BJ (cell line): Measurements from ENCODE around the gene ACSL5. TPM values are rescaled to one million over a fixed set of nuclear protein-coding genes. Genes with fewer than 3 reads are reported as not detected.

Source experiments
- CTCF ChIA-PET: fragments of 350-600 bp; formaldehyde crosslinking; extraction: SDS; loops from one replicate; lab custom pipeline; 2021; ENCODE audit warnings: antibody characterized with exemption, inconsistent platforms; lab: Yijun Ruan, JAX
- POLR2A ChIA-PET: fragments of 300-600 bp; sonication (Branson Sonifier 250); formaldehyde crosslinking; extraction: SDS; loops from one replicate; lab custom pipeline; 2021; ENCODE audit warnings: antibody characterized with exemption; lab: Charles Lee
- DNase-seq: peaks from one replicate; pipeline ENCODE4 v3.0.0-alpha.2; 2011; ENCODE audit warnings: low read depth
- H3K27me3 ChIP-seq: 2 replicates; pipeline ENCODE4 v1.6.0; 2011; ENCODE audit warnings: low read length; ENCODE audit not compliant: control insufficient read depth, insufficient read depth
- H3K36me3 ChIP-seq: 2 replicates; pipeline ENCODE4 v1.5.1; 2011; ENCODE audit warnings: low read length; ENCODE audit not compliant: control insufficient read depth, insufficient read depth
- H3K4me3 ChIP-seq: 2 replicates; pipeline ENCODE4 v1.5.1; 2011; ENCODE audit warnings: low read depth, mild to moderate bottlenecking, control low read depth, low read length
- CTCF ChIP-seq: IDR thresholded peaks from 2 replicates; pipeline ENCODE4 v1.5.1; 2011; ENCODE audit warnings: low read depth, mild to moderate bottlenecking, control low read depth, inconsistent platforms, low read length, moderate library complexity; ENCODE audit not compliant: insufficient read depth
- polyA plus RNA-seq: library from polyadenylated mRNA; depleted of rRNA; stranded (reverse); fragments of >200 nt; gene quantifications from 2 replicates; pipeline ENCODE4 v1.2.3, GENCODE V29; 2011

ACSL5 gene
- polyA plus RNA-seq, 1 experiment: 1.0 TPM

- POLR2A ChIA-PET: interaction anchor here (0.7 kb wide), 1 partner anchor 10 kb away, joined by 3 read pairs; no protein-coding TSS in a partner anchor
- peak; percentile 34; the same call in 1 of the 2 replicates for TF ChIP-seq CTCF
- CTCF ChIA-PET: interaction anchor here (0.8 to 2.5 kb wide), 11 partner anchors 10 to 298 kb away, joined by 3 to 16 read pairs (median 5); no protein-coding TSS in a partner anchor
- peaks cover 9% of the 10 kb centered on the region for H3K36me3 ChIP-seq
- H3K4me3 ChIP-seq: no peak overlapping the region
- DNase-seq: peak; percentile 12
- H3K27me3 ChIP-seq: no peaks in the 10 kb centered on the region
Observed at GRCh38 chr10:112434988-112435619, 61.2 kb downstream of the ACSL5 start.

- CTCF ChIA-PET: interaction anchor here (1.0 kb wide), 1 partner anchor 302 kb away, joined by 3 read pairs; no protein-coding TSS in a partner anchor
- peaks cover 7% of the 10 kb centered on the region for H3K36me3 ChIP-seq
- no peak overlapping the region for H3K4me3 ChIP-seq
- POLR2A ChIA-PET: no interaction called here
- no peak for DNase-seq
- no peaks in the 10 kb centered on the region for H3K27me3 ChIP-seq
- TF ChIP-seq CTCF: no peak
Observed at GRCh38 chr10:112438356-112438755, 64.4 kb downstream of the ACSL5 start.

- TF ChIP-seq CTCF: no peak
- DNase-seq: no peak
- ChIA-PET POLR2A (no interaction called here), CTCF (no interaction called here)
- Histone ChIP-seq H3K36me3 (peaks cover 4% of the 10 kb centered on the region), H3K27me3 (no peaks in the 10 kb centered on the region), H3K4me3 (no peak overlapping the region)
Observed at GRCh38 chr10:112441520-112441919, 67.6 kb downstream of the ACSL5 start.

GRCh38 chr10:112442063-112442462 is 68.1 kb downstream of the ACSL5 start:
- no peak for DNase-seq
- no peak for TF ChIP-seq CTCF
- CTCF ChIA-PET: no interaction called here
- Histone ChIP-seq H3K4me3 (no peak overlapping the region), H3K27me3 (no peaks in the 10 kb centered on the region), H3K36me3 (peaks cover 4% of the 10 kb centered on the region)
- POLR2A ChIA-PET: no interaction called here

GRCh38 chr10:112446055-112446854 is 72.3 kb downstream of the ACSL5 start:
- no peak for TF ChIP-seq CTCF
- ChIA-PET CTCF (interaction anchor here (0.6 to 0.9 kb wide), 2 partner anchors 26 to 125 kb away, joined by 3 read pairs; no protein-coding TSS in a partner anchor), POLR2A (no interaction called here)
- DNase-seq: no peak
- Histone ChIP-seq H3K27me3 (no peaks in the 10 kb centered on the region), H3K36me3 (no peaks in the 10 kb centered on the region; the same call in 1 of the 2 replicates), H3K4me3 (peak overlapping the region; percentile 75)
